H54 (cell line): Measurements from ENCODE around the gene TMUB2.

ENCODE experiments used
- DNase-seq: peaks from one replicate; pipeline ENCODE4 v3.0.0; 2011; ENCODE audit warnings: low spot score, mixed read lengths; ENCODE audit not compliant: insufficient read length
- FAIRE-seq: peaks from 3 replicates; lab custom pipeline; 2011; peaks lifted over from hg19 to GRCh38; lab: Jason Lieb, UNC
- POLR2A ChIP-seq: IDR thresholded peaks from 2 replicates; pipeline ENCODE4 v1.6.1; 2011; ENCODE audit warnings: low read depth, mild to moderate bottlenecking, low read length

TMUB2 gene

DNA sequence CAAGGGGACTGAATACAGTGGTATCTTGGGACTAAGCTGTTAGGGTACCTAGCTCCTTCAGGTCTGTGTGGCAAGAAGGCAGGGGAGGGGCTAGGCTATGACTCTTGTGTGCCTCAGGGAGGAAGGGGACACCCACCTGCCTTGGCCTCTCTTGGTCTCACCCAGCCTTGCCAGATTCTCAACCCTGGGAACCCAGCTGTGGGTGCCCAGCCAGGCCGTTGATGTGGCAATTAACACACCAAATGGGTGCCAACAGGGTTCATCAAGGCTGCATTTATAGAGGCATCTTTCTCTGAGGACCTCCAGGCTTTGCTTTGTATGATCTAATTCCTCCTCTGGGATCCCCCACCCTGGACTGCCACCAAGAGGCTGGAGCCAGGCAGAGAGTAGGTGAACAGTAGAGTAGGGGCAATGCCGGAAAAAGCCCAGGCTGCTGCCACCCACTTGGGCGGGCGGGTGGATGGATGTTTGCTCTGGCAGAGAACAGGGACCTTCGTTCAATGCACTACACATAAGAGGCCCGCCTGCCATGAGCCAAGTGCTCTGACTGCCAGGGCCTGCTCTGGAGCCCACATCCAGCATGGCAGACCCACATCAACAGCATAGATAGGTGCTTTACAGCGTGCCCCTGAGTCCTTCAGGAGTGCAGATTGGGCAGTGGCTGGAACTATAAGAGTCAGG, 19.5 kb upstream of the TMUB2 start:
- no peak for DNase-seq
- TF ChIP-seq POLR2A = no peak
- no peak for FAIRE-seq

DNA sequence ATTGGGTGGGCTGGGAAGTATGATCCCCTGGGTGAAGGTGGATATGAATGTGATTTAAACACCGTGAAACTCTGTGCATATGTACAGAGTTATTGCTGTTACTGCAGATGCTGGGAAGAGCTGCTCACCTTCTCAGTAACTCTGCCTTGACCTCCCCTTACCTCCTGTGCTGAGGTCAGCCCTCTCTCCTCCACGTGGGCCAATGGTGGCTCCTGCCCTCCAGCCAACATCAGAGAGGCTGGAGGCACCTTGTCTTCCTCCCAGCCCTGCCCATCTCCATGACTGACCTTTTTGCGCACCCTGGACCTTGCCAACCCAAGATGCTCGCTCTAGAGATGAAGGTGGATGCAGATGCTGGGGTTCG, 16.7 kb upstream of the TMUB2 start:
- TF ChIP-seq POLR2A = no peak
- FAIRE-seq (no peak), DNase-seq (no peak)

DNA sequence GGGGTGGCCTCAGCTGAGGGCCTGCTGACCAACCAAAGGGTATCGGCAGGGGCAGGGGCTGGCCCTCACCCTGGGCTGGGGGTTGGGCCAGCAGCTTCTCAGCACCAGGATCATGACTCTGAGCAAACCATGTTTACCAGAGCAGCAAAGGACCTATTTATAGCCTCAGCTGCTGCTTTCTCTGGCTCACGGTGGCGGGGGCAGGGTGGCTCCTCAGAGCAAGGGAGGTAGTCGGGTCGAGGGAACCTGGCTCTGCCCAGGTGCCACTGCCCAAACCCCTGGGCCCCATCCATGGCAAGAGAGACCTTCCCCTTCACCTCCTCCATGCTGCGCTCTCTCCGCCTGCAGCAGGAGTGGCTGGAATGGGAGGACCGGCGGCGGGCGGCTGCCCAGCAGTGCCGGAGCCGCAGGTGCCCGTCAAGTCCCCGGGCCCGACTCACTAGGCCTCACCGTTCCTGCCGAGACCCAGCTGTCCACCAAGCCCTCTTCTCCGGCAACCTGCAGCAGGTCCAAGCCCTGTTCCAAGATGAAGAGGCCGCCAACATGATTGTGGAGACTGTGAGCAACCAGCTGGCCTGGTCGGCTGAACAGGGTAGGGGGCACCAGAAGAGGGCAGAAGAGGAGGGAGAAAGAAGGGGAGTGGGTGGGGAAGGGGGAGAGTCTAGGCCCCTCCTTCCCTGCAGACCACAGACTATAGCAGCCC, 16.1 kb upstream of the TMUB2 start, which contains the start of gene ASB16:
ASB16 (plus strand) TSS at position 206 of the 703 bp plus-strand sequence; CDS start at position 292, 86 bp downstream.
- FAIRE-seq (no peak), DNase-seq (no peak)
- TF ChIP-seq POLR2A = 0 out of 2 replicates have a peak, but pooled peaks have one; percentile 22

DNA sequence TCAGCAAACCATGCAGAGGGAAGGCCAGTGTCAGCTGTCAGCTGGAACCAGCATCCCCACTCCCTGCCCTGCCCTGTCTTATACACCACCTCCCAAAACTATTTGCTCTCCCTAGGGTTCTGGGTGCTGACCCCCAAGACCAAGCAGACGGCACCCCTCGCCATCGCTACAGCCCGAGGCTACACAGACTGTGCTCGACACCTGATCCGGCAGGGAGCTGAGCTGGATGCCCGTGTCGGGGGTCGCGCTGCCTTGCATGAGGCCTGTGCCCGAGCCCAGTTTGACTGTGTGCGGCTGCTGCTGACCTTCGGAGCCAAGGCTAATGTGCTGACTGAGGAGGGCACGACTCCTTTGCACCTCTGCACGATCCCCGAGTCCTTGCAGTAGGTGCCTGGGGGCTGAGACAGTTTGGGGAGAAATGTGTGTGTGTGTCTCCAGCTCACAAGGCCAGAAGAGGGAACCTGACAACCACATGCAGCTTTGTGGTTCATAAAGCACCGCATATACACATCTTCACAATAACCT, 14.8 kb upstream of the TMUB2 start:
- no peak for TF ChIP-seq POLR2A
- FAIRE-seq (no peak), DNase-seq (no peak)

DNA sequence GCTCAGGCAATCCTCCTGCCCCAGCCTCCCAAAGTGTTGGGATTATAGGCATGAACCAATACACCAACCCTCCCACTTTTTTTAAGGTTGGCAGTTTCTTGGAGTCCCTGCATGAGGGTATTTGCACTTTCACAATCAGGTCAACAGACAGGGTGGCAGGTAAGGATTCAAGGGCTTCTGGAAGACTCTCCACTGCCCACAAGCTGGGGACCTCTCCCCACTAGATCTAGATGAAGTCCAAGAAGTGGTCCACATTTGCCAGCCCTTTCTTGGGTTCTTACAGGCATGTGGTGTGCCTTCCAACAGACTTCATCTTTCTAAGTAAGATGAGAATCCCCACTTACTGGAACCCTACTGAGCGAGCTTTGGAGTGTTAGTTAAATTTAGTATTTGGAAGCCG, 12.3 kb upstream of the TMUB2 start:
- DNase-seq (no peak), FAIRE-seq (no peak)
- no peak for TF ChIP-seq POLR2A

DNA sequence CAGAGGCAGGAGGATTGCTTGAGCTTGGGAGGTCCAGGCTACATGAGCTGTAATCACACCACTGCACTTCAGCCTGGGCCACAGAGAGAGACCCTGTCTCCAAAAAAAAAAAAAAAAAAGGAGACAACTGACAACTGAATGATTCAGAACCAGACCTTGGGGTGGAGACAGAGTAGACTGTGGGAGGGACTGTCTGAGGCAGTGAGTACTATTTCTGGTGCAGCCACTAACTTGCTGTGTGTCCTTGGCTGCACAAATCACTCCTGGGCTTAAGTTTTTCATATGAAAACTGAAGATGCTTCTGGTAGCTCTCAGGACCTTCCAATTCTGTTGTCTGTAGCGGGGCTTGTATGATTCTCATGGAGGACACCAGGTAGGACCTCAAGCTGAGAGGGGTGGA, 10.5 kb upstream of the TMUB2 start:
- no peak for FAIRE-seq
- peak; percentile 55 for DNase-seq
- no peak for TF ChIP-seq POLR2A

DNA sequence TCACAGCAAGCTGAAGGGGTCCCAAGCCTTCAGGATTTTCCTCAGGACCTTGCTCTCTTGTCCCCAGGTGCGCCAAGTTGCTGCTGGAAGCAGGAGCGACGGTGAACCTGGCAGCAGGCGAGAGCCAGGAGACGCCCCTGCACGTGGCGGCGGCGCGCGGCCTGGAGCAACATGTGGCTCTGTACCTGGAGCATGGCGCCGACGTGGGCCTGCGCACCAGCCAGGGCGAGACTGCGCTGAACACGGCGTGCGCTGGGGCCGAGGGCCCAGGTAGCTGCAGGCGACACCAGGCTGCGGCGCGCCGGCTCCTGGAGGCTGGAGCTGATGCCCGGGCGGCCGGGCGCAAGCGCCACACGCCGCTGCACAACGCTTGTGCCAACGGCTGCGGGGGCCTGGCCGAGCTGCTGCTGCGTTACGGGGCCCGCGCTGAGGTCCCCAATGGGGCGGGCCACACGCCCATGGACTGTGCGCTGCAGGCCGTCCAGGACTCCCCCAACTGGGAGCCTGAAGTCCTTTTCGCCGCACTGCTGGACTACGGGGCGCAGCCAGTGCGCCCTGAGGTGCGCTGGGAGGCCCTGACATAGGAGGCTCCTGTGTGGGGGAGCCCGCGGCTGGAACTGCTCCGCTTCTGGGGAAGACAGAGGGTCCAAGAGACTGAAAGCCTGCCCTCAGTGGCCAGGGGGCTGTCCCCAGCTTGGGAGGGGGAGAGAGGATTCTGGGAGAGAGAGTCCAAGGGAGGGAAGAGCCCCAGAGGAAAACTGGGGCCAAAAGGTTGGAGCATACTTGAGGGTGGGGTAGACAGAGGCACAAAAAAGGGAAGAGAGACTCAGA, 9.9 kb upstream of the TMUB2 start:
- TF ChIP-seq POLR2A = no peak
- FAIRE-seq (no peak), DNase-seq (no peak)

DNA sequence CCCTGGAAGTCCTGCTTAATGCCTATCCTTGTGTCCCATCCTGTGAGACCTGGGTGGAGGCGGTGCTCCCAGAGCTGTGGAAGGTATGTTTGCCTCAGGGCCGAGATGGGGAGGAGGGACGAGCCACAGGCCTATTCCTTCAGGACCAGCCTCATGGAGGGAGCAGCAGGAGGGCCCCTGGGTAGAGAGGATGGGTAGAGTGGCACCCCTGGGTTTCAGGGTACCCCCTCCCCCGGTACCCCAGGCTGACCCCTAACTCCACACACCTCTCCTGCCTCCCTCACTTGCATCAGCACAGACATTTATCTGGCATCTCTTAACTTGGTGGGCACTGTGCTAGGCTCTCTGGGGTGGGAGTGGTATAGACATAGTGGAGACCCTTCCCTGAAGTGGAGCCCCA, 9.1 kb upstream of the TMUB2 start:
- TF ChIP-seq POLR2A = no peak
- no peak for FAIRE-seq
- no peak for DNase-seq

DNA sequence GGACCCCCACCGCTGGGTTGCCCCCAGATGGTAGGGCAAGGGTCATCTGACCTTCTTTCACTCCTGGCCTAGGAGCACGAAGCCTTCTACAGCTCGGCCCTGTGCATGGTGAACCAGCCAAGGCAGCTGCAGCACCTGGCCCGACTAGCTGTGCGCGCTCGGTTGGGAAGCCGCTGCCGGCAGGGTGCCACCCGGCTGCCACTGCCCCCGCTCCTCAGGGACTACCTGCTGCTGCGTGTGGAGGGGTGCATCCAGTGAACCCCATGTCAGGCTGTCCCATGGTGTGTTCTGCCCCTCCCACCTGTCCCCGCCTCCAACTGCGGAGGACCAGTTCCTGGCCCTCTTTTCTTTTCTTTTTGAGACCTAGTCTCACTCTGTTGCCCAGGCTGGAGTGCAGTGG, 8.6 kb upstream of the TMUB2 start:
- FAIRE-seq = no peak
- DNase-seq = no peak
- TF ChIP-seq POLR2A = no peak

DNA sequence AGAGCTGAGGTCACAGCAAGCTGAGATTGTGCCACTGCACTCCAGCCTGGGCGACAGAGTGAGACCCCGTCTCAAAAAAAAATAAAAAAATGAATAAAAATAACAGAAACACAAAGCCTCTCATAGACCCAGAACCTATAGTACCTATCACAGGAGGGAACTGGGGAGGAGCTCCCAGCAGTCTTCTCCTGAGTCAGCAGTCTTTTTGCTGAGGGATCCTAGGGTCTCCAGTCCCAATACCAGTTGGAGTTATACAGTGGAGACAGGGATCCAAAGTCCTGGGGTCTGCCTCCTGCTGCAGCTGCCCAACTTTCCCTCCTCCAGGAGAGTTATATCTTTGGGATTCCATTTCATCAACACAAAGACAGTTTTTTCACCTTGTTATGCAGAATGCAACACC, 3.7 kb upstream of the TMUB2 start:
- no peak for TF ChIP-seq POLR2A
- DNase-seq = no peak
- FAIRE-seq = no peak

DNA sequence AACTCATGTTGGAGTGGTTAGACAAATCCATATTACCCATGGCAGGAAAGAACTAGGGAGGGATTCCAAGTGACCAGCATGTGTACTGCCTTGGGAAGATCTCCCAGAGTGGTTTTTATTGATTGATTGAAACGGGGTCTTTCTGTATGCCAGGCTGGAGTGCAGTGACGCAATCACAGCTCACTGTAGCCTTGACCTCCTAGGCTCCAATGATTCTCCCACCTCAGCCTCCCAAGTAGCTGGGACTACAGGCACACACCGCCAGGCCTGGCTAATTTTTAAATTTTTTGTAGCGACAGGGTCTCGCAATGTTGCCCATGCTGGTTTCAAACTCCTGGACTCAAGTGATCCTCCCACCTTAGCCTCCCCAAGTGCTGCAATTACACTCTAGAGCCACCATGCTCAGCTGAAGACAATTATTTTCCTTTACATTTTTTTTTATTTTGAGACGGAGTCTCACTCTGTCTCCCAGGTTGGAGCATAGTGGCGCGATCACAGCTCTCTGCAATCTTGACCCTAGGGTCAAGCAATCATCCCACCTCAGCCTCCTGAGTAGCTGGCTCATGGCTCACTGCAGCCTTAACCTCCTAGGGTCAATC, 2.5 kb upstream of the TMUB2 start:
- DNase-seq (no peak), FAIRE-seq (no peak)
- no peak for TF ChIP-seq POLR2A

DNA sequence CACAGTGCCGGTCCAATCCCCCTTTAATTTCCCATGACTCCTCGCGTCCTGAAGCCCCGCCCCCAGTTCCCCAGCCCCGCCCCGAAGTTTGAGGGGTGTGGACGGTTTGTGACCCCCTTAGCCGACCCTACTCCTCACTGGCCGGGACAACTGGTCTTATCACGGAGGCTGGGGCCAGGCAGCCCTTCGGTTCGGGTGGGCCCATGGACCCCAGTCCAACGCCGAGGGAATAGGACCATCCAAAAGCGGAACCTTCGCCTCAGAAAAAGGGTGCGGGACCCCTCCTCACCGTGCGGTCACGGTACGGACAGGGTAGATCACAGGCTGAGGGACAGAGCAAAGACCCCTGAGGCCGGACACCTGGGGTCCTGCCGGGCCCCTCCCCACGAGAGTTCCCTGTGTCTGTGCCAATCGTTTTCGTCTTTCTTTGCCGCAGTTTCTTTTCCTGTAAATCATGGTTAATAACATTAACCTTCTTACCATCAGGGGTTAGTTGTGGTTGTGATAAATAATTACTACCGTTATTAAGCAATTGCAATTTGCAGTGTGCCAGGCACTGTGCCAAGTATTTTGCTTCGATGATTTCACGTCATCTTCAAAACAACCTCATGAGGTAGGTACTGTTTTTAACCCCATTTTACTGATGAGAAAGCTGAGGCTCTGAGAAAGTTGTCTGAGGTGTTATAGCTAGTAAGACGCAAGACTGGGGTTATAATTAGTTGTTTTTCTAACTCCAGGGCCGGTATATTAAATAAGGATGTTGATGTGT, 543 bp downstream of the TMUB2 start:
- no peak for DNase-seq
- FAIRE-seq = no peak

More for the DNA sequence above, 543 bp downstream of the TMUB2 start:
- TF ChIP-seq POLR2A = peak; percentile 54
